HG03432 (cell line): Measurements from ENCODE around the gene RAB3B.
"Not testable (repeated sequence)": the region's sequence is repeated elsewhere in the genome, so short reads cannot be mapped to it uniquely, and the experiment has no call there.

Experiments
- ATAC-seq: cut with Tn5 transposase; IDR thresholded peaks from one replicate; pipeline ENCODE4 v1.9.1; 2021; ENCODE audit warnings: mild to moderate bottlenecking, moderate library complexity; ENCODE audit not compliant: unreplicated experiment

Gene RAB3B

DNA sequence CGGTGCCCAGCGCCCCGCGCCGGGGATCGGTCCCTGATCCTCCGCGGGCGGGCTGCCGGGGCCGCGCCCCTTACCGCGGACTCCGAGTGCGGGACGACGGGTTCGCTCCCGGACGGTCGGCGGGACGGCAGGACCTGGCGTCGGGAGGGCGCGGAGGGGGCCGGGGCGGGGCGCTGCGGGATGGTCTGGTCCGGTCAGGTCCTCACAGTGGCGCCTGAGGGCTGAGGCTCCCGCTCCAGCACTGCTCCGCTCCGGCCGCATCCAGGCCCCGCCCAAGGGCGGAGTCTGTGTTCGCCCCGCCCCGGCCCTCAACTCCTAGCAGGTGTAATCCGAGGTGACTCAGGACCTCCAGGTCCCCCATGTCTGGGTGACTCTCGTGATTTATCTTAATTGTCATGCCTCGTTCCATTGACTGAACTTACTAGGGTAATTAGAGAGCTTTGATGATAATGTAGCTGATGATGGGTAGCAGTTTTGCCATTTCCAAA is at the start of gene RAB3B:
Gene RAB3B (minus strand): TSS at position 223 of the 488 bp plus-strand sequence. CDS start 13,583 bp downstream, outside the sequence.
- peak; percentile 87 for ATAC-seq

GRCh38 chr1:52037909-52038308 is 47.4 kb upstream of the RAB3B start:
- ATAC-seq = no peak

DNA sequence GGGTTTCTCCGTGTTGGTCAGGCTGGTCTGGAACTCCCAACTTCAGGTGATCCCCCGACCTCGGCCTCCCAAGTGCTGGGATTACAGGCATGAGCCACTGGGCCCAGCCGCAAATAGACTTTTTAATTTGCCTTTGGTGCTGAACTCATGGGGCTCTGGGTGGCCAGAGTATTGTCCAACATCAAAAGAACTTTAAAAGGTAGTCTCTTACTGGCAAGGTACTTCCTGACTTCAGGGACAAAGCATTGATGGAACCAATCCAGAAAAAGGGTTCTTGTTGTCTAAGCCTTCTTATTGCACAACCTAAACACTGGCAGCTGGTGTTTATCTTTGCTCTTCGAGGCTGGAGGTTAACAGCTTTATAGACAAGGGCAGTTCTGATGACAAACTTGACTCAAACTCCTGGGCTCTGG is 46.9 kb upstream of the RAB3B start:
- ATAC-seq = no peak

DNA sequence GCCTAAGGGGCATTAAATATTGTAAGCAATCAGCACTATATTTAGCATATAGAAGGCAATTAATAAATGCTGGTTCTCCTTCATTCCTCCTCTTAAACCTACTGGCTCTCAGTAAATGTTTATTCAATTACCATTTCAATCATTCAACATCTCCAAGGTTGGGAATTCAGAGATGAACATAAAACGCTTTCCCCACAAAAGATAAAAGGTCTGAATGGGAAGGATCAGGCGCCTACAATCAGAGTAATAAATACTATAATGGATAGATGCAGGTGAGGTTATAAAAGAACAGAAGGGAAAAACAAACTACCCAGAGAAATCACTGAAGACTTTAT is 43.5 kb upstream of the RAB3B start:
- ATAC-seq = no peak

DNA sequence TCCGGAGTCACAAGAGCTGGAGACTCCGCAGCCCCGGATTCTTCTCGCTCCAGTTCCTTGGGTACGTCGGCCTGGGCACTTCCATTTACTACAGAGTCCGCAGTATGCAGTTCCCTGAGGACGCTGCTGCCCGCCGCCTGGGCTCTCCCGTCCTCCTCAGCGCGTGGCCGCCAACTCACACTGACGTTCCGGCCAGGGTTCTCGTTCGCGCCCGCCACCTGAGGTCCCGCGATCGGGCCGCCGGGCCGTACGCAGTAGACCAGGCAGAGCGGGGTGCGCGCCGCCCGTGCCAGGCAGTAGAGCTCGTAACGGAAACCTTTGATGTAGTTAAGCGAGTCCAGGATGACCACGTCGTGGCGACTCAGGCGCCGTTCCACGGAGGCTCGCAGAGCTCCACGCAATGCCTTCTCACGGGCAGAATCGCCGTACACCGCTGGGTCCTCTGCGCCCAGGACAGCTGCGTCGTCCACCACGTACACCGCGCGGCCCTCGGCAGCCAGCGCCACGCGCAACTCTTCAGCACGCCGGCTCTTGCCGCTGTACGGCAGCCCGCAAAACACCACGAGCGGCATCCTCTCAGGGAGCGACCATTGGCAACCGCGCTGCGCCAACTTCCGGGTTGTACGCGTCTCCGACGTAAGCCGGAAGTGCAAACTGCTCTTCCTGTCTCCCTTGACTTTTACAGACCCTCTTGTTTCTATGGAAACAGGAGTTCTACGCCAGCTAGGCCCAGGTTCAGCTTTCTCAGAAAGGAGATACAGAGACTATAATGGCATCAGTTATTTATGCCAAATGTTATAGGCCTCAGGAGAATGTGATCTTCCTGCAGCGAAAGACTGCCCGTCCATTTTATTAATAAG is 42.9 kb upstream of the RAB3B start, which contains the start of gene KTI12:
Gene KTI12 (minus strand): TSS at position 621 of the 860 bp plus-strand sequence. CDS start 49 bp downstream, at position 572.
- ATAC-seq = peak; percentile 87

GRCh38 chr1:52032785-52033131 is 42.3 kb upstream of the RAB3B start:
- peak; percentile 48 for ATAC-seq

DNA sequence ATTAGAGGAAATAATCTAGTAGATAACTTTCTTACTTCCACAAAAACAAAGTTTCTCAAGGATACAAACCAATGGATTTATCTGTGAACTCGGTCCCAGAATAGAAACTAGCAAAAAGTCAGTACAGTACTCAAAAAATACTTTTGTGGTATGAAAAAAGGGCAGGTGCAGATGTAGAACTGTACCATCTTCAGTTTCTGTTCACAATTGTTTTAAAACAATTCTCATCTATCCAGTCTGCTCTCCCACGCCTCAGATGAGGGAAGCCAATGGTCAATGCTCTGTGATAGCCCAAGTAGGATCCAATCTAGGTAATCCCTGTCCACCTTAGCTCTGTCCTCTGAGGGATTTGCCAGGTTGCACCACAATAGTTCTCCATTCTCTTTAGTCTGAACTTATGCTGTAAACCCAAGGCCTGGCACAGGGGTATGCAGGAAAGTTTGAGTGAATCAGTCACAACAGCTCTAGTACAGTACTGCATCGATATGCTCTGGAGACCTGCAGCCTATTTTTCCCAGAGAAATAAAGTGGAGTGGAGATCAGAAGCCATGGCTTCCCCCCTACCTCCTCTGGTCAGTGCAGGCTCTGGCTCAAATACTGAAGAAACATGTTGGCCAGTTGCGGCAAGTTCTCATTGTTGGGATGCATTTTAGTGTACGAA is 41.8 kb upstream of the RAB3B start:
- peak; percentile 29 for ATAC-seq

GRCh38 chr1:52028839-52029238 is 38.3 kb upstream of the RAB3B start:
- not testable (repeated sequence) for ATAC-seq

DNA sequence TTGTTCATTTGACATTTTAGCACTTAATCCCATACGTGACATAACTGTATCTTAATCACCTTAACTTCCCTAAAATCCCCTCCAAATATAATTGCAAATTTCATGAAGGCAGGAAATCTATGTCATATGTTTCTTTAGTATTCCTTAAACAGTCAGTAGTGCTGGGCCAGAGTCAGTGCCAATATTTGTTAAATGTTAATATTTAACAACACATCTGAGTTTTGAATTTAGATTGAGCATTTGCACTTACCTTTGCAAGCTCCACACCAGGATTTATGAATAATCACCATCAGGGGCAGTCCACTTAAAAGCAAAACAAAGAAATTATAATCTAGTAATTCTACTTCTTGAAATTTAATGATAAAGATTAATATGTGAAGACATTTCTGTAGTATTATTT is 37.8 kb upstream of the RAB3B start:
- no peak for ATAC-seq

DNA sequence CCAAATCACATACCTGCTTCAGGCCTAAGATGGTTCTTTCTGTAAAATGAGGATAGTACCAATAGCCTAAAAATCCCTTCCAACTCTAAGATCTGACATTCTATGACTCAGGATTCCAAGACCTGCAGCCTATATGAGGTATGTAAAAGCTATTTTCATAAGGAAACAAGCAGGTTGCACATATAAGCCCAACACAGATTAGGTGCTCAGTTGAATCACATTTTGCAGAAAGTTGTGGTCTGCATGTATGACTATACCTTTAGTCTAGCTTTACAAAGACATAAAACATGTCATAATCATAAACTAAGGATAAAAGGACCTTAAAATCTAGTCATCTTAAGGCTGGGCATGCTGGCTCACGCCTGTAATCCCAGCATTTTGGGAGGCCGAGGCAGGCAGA is 35.8 kb upstream of the RAB3B start:
- ATAC-seq = no peak

DNA sequence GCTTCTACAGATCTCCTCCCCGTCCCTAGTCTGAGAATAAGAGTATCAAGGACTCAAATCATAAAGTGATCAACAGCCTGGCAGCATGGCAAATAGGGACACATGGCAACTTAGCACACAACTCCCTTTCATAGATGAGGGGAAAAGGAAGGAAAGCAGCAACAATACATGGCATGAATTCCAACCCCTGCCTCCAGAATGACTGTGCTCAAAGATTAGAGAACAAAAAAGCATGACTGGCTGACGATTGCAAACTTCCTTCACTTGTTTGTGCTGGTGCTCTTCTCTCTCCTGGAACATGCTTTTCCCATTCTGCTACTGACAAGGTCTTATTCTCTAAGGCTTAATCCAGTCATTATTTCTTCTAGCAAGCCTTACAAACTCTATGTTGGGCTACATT is 31.6 kb upstream of the RAB3B start:
- no peak for ATAC-seq

DNA sequence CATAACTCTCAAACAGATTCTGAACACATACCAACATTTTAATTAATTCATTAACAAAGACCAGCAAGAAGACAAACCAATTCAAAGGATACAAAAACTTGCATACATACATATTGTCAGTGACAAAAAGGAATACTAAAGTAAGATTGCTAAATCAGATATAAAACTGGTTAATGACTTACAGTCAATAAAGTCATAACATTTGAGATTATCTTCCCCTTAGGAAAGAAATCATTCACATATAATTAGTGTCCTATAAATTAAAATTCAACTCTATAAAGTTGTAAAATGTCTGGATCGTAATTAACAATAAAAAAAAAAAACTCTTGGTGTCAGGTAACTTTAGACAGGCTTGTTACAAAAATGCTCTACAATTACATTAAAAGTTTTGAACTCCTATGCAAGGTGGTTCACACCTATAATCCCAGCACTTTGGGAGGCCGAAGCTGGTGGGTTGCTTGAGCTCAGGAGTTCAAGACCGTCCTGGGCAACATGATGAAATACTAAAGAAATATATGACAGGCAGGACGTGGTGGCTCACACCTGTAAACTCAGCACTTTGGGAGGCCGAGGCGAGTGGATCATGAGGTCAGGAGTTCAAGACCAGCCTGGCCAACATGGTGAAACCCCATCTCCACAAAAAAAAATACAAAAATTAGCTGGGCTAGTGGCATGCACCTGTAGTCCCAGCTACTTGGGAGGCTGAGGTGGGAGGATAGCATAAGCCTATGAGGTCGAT is 17.7 kb upstream of the RAB3B start:
- ATAC-seq = no peak

DNA sequence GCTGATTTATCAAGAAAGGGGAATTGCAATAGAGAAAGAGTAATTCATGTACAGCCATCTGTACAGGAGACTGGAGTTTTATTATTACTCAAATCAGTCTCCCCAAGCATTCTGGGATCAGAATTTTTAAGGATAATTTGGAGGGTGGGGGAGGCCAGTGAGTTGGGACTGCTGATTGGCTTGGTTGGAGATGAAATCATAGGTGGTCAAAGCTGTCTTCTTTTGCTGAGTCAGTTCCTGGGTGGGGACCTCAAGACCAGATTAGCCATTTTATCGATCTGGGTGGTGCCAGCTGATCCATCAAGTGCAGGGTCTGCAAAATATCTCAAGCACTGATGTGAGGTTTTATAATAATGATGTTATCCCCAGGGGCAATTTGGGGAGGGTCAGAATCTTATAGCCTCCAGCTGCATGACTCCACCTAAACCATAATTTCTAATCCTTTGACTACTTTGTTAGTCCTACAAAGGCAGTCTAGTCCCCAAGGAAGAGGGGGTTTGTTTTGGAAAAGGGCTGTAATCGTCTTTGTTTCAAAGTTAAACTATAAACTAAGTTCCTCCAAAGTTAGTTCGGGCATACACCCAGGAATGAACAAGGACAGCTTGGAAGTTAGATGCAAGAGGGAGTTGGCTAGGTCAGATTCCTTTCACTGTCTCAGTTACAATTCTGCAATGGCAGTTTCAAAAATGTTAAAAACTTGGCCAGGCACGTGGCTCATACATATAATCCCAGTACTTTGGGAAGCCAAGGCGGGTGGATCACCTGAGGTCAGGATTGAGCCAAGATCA is 16.9 kb upstream of the RAB3B start:
- ATAC-seq = no peak

DNA sequence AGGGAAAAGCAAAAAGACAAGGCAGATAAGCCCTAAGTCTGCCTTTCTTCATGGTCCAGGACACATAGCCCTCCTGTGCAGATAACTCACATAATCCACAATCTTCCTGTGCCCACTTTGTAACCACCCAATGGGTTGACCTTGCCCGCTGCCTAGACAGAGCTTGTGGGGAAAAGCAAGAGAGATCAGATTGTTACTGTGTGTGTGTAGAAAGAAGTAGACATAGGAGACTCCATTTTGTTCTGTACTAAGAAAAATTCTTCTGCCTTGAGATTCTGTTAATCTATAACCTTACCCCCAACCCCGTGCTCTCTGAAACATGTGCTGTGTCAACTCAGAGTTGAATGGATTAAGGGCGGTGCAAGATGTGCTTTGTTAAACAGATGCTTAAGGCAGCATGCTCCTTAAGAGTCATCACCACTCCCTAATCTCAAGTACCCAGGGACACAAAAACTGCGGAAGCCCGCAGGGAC is 15.6 kb upstream of the RAB3B start:
- not testable (repeated sequence) for ATAC-seq

GRCh38 chr1:52005548-52005947 is 15.0 kb upstream of the RAB3B start:
- ATAC-seq = not testable (repeated sequence)

DNA sequence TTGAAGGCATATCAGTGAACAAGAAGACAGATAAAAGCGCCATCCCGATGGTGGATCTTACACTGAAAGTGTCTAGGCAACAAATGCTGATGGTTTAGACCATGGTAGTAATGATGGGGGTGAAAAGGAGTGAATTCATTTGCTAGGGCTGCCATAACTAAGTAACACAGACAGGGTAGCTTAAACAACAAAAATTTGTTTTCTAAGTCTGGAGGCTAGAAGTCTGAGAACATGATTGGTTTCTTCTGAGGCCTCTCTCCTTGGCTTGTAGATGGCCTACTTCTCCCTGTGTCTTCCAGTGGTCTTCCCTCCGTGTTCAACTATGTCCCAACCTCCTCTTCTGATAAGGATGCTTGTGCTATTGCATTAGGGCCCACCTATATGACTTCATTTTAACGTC is 13.4 kb upstream of the RAB3B start:
- no peak for ATAC-seq

GRCh38 chr1:52002038-52002917 is 11.8 kb upstream of the RAB3B start:
- ATAC-seq = peak; percentile 75

DNA sequence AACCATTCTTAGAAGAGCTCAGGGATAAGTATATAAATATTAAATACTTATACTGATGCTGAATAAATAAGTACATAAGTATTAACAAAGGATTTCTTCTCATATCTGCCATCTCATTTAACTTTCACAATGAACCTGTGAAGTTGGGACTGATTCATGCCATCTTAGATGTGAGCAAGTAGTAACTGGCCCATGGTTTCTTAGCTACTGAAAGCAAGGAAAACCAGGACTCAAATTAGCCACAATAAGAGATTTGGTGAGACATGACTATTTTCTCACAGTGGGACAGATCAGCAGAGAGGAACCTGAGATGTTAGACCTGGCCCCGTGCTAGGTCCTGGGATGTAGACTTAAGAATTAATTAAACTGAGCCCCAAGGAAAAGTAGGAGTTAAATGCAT is 8.2 kb upstream of the RAB3B start:
- no peak for ATAC-seq

- ATAC-seq = no peak
Measured at GRCh38 chr1:51997974-51998382, 7.5 kb upstream of the RAB3B start.
